Prostate gland (tissue), 2 donors: Measurements from ENCODE around the gene TIGD2.

Source experiments
- CTCF ChIP-seq, 4 experiments: fragments of 200-600 bp in 2 of 4; fragments of 450-650 bp in 2 of 4; sonication (generic) in 2 of 4; IDR thresholded peaks; 1 replicate in 3 of 4; 2 replicates in 1 of 4; pipeline ENCODE4 v1.5.1; 2016 to 2019; ENCODE audit warnings: antibody characterized with exemption in 4 of 4, mild to moderate bottlenecking in 2 of 4, moderate library complexity in 2 of 4
- POLR2A ChIP-seq: fragments of 450-650 bp; IDR thresholded peaks from one replicate; pipeline ENCODE4 v1.6.1; 2016; ENCODE audit warnings: antibody characterized with exemption, mild to moderate bottlenecking
- POLR2AphosphoS5 ChIP-seq: sonication (generic); formaldehyde crosslinking; IDR thresholded peaks from one replicate; pipeline ENCODE4 v1.6.1; 2017; ENCODE audit warnings: antibody characterized with exemption

DNA sequence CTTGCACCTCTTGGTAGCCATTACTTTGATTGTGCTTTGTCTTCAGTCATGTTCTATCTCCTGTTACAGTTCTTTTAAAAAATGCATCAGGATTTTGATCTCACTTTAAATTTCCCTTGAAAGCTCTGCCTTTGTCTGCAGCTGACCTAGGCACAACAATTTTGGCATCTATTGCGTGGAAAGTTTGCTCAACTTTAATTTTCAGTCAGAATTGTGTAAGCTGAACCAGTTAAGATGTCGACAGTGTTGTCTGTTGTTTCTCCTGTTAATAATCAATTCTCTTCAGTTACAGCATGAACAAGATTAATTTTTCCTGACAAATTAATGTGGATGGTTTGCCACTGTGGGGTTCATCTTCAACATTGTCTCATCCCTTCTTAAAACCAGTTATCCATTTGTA is 34.9 kb downstream of the TIGD2 start:
- TF ChIP-seq POLR2AphosphoS5 (no peak), CTCF (IDR thresholded peaks at IDR 0.05) (no peak), POLR2A (no peak)
